HEK293T (cell line): ENCODE measurements around the gene SLC16A12.

Source experiments
- CTCF ChIA-PET: fragments of 350-600 bp; formaldehyde crosslinking; extraction: SDS; loops from one replicate; lab custom pipeline; 2021; ENCODE audit warnings: antibody characterized with exemption, inconsistent platforms; lab: Yijun Ruan, JAX
- POLR2A ChIA-PET: fragments of 350-600 bp; formaldehyde crosslinking; extraction: SDS; loops from one replicate; lab custom pipeline; 2020; ENCODE audit warnings: antibody characterized with exemption, inconsistent platforms; lab: Yijun Ruan, JAX
- DNase-seq: peaks from one replicate; pipeline ENCODE4 v3.0.0; 2012; ENCODE audit warnings: mixed read lengths; ENCODE audit errors: extremely low spot score
- BHLHE40 ChIP-seq: fragments of 450-650 bp; IDR thresholded peaks from 2 replicates; pipeline ENCODE4 v1.6.1; 2016; ENCODE audit warnings: mild to moderate bottlenecking, moderate library complexity, borderline replicate concordance
- CTBP1 ChIP-seq: fragments of 450-650 bp; IDR thresholded peaks from 2 replicates; pipeline ENCODE4 v1.6.1; 2016; ENCODE audit warnings: borderline replicate concordance
- ELF4 ChIP-seq: fragments of 450-650 bp; IDR thresholded peaks from 2 replicates; pipeline ENCODE4 v1.6.1; 2017; ENCODE audit warnings: antibody characterized with exemption
- FOXA1 ChIP-seq: fragments of 450-650 bp; IDR thresholded peaks from 2 replicates; pipeline ENCODE4 v1.6.1; 2016; ENCODE audit warnings: mild to moderate bottlenecking
- FOXK2 ChIP-seq: fragments of 450-650 bp; IDR thresholded peaks from 2 replicates; pipeline ENCODE4 v1.6.1; 2016; ENCODE audit warnings: mild to moderate bottlenecking
- FOXM1 ChIP-seq: fragments of 450-650 bp; IDR thresholded peaks from 2 replicates; pipeline ENCODE4 v1.6.1; 2017; ENCODE audit warnings: mild to moderate bottlenecking, borderline replicate concordance
- HDGF ChIP-seq: fragments of 450-650 bp; IDR thresholded peaks from 2 replicates; pipeline ENCODE4 v1.6.1; 2017; ENCODE audit warnings: antibody characterized with exemption, borderline replicate concordance
- L3MBTL2 ChIP-seq: fragments of 450-650 bp; conservative IDR thresholded peaks from 2 replicates; pipeline ENCODE4 v1.6.1; 2016; ENCODE audit warnings: mild to moderate bottlenecking
- LEF1 ChIP-seq: fragments of 450-650 bp; IDR thresholded peaks from 2 replicates; pipeline ENCODE4 v1.6.1; 2017; ENCODE audit warnings: mild to moderate bottlenecking, borderline replicate concordance
- NFRKB ChIP-seq: fragments of 450-650 bp; IDR thresholded peaks from 2 replicates; pipeline ENCODE4 v1.6.1; 2016; ENCODE audit warnings: mild to moderate bottlenecking, moderate library complexity
- SP1 ChIP-seq: fragments of 450-650 bp; IDR thresholded peaks from 2 replicates; pipeline ENCODE4 v1.6.1; 2017
- SUZ12 ChIP-seq: fragments of 450-650 bp; IDR thresholded peaks from 2 replicates; pipeline ENCODE4 v1.6.1; 2016; ENCODE audit warnings: mild to moderate bottlenecking
- TARDBP ChIP-seq: fragments of 450-650 bp; IDR thresholded peaks from 2 replicates; pipeline ENCODE4 v1.6.1; 2016
- ZNF384 ChIP-seq: fragments of 450-650 bp; IDR thresholded peaks from 2 replicates; pipeline ENCODE4 v1.6.1; 2016
- TF ChIP-seq, protein P1 (sequence below): fragments of 450-650 bp; IDR thresholded peaks from 2 replicates; pipeline ENCODE4 v1.6.1; 2016

The SLC16A12 gene

GRCh38 chr10:89526358-89526757 is 9.0 kb downstream of the SLC16A12 start:
- TF ChIP-seq LEF1 (no peak), NFRKB (no peak), BHLHE40 (no peak), TARDBP (no peak), SUZ12 (no peak), FOXA1 (no peak), CTBP1 (no peak)
- TF ChIP-seq, protein P1, sequence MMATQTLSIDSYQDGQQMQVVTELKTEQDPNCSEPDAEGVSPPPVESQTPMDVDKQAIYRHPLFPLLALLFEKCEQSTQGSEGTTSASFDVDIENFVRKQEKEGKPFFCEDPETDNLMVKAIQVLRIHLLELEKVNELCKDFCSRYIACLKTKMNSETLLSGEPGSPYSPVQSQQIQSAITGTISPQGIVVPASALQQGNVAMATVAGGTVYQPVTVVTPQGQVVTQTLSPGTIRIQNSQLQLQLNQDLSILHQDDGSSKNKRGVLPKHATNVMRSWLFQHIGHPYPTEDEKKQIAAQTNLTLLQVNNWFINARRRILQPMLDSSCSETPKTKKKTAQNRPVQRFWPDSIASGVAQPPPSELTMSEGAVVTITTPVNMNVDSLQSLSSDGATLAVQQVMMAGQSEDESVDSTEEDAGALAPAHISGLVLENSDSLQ = no peak
- no peak for DNase-seq
- POLR2A ChIA-PET = no interaction called here
- CTCF ChIA-PET = no interaction called here

DNA sequence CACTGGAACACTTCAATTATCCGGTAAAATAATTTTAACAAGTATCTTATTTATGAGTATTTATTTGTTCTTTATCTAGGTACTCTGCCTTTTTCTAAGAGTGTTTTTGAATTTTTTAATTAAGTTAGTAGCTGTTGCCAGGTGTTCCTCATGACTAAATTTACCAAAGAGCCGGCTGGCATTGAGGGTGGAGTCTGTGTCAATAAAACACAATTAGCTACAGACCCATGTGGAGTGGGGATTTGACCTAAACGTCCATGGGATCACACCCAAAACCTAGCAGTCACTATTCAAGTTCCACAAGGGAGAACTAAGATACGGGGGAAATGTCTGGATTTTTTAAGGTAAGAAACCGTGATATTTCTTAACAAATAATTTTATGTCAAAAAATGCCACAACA is 9.8 kb downstream of the SLC16A12 start:
- POLR2A ChIA-PET = no interaction called here
- no peak for TF ChIP-seq FOXK2
- TF ChIP-seq SUZ12 = no peak
- no peak for TF ChIP-seq ELF4
- TF ChIP-seq FOXM1 = no peak
- TF ChIP-seq TARDBP = no peak
- no peak for DNase-seq
- CTCF ChIA-PET = no interaction called here

DNA sequence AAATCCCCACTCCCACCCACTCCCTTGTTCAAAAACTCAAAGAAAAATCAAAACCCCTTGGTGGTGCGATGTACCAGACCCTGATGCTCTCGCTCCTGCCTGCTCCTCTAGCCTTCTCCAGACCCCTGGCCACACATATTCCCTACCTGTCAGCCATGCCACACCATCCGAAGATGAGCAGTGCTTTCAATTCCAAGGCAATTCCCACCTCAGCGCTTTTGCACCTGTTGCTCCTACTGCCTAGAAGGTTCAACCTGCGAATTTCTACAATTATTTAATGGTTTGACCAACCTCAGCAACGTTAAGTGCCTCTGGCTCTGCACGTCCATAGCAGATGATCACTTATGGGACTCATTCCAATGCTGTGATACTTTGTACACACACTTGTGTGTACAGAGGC is 11.1 kb downstream of the SLC16A12 start:
- TF ChIP-seq ZNF384 = no peak
- TF ChIP-seq FOXA1 = no peak
- TF ChIP-seq LEF1 = no peak
- TF ChIP-seq SUZ12 = no peak
- TF ChIP-seq NFRKB = no peak
- ChIA-PET CTCF (no interaction called here), POLR2A (no interaction called here)
- no peak for DNase-seq

- TF ChIP-seq BHLHE40 = no peak
- TF ChIP-seq, protein P1 = no peak
- no peak for TF ChIP-seq NFRKB
- no peak for TF ChIP-seq LEF1
- TF ChIP-seq FOXK2 = no peak
- ChIA-PET CTCF (no interaction called here), POLR2A (no interaction called here)
- DNase-seq = no peak
These were observed 12.1 kb downstream of the SLC16A12 start for GRCh38 chr10:89523274-89523673.

GRCh38 chr10:89522463-89522862 is 12.9 kb downstream of the SLC16A12 start:
- ChIA-PET CTCF (no interaction called here), POLR2A (no interaction called here)
- TF ChIP-seq HDGF = no peak
- TF ChIP-seq BHLHE40 = no peak
- no peak for TF ChIP-seq LEF1
- TF ChIP-seq, protein P1 = no peak
- TF ChIP-seq NFRKB = no peak
- TF ChIP-seq TARDBP = no peak
- no peak for TF ChIP-seq SP1
- TF ChIP-seq L3MBTL2 = no peak
- no peak for DNase-seq

GRCh38 chr10:89521368-89521767 is 14.0 kb downstream of the SLC16A12 start:
- no peak for TF ChIP-seq FOXA1
- TF ChIP-seq HDGF = no peak
- no peak for TF ChIP-seq TARDBP
- ChIA-PET POLR2A (no interaction called here), CTCF (interaction anchor here (0.5 kb wide), 1 partner anchor 28 kb away, joined by 3 read pairs; no protein-coding TSS in a partner anchor)
- DNase-seq = no peak

DNA sequence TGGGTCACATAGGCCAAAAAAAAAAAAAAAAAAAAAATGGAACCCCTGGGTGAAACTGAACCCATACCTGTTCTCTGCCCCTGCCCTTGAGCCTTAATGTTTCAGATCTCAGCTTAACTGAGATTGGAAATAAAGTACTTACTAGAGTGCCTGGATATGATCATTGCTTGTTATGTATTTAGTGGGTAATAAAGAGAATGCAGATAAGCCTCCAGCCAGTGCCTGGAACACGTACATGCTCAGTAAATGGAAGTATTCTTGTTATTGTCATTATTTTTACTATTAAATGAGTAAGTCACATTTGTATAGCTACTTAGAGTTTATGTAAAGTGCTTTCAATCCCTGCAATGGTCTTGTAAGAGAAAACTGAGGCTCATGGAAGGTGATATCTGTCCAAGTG is 14.7 kb downstream of the SLC16A12 start:
- ChIA-PET POLR2A (no interaction called here), CTCF (no interaction called here)
- no peak for TF ChIP-seq NFRKB
- no peak for TF ChIP-seq BHLHE40
- no peak for TF ChIP-seq HDGF
- no peak for TF ChIP-seq FOXM1
- TF ChIP-seq ZNF384 = no peak
- no peak for DNase-seq
